Liver (tissue), 9 donors: ENCODE results near the gene AKAP10. TPM values are rescaled to one million over a fixed set of nuclear protein-coding genes. Genes with fewer than 3 reads are reported as not detected.

Source experiments
- DNase-seq: peaks from one replicate; pipeline ENCODE4 v3.0.0-alpha.2; 2017; ENCODE audit warnings: low spot score
- H3K27ac ChIP-seq, 2 donors: one replicate each; pipeline ENCODE4 v1.7.0; 2013; ENCODE audit warnings: inconsistent platforms in 2 of 2, low read length in 2 of 2, control low read depth in 1 of 2, low read depth in 1 of 2, mild to moderate bottlenecking in 1 of 2
- H3K27me3 ChIP-seq, 4 donors: one replicate each; pipeline versions ENCODE4 v1.6.1 to v1.7.0; 2013; ENCODE audit warnings: low read length in 3 of 4, inconsistent platforms in 1 of 4, mild to moderate bottlenecking in 1 of 4, moderate library complexity in 1 of 4; ENCODE audit not compliant: control insufficient read depth in 4 of 4, insufficient read depth in 4 of 4
- H3K36me3 ChIP-seq, 4 donors: one replicate each; pipeline versions ENCODE4 v1.6.1 to v1.7.0; 2013; ENCODE audit warnings: low read length in 3 of 4, mild to moderate bottlenecking in 3 of 4, low read depth in 1 of 4, moderate library complexity in 1 of 4; ENCODE audit not compliant: control insufficient read depth in 4 of 4, insufficient read depth in 3 of 4
- H3K4me1 ChIP-seq, 4 donors: one replicate each; pipeline versions ENCODE4 v1.6.1 to v1.7.0; 2013; ENCODE audit warnings: low read length in 3 of 4, mild to moderate bottlenecking in 3 of 4, moderate library complexity in 1 of 4; ENCODE audit not compliant: control insufficient read depth in 4 of 4, insufficient read depth in 4 of 4
- H3K4me3 ChIP-seq, 3 donors: one replicate each; pipeline versions ENCODE4 v1.6.1 to v1.7.0; 2013; ENCODE audit warnings: low read length in 3 of 3, control low read depth in 1 of 3, low read depth in 1 of 3, mild to moderate bottlenecking in 1 of 3
- H3K9ac ChIP-seq, 2 donors: one replicate each; pipeline ENCODE4 v1.7.0; 2013; ENCODE audit warnings: low read length in 2 of 2, mild to moderate bottlenecking in 2 of 2, moderate library complexity in 2 of 2, control low read depth in 1 of 2, low read depth in 1 of 2
- H3K9me3 ChIP-seq, 4 donors: one replicate each; pipeline versions ENCODE4 v1.6.1 to v1.7.0; 2013; ENCODE audit warnings: low read length in 3 of 4; ENCODE audit not compliant: control insufficient read depth in 4 of 4
- ATF3 ChIP-seq: IDR thresholded peaks from 2 replicates; pipeline ENCODE4 v1.6.1; 2016; ENCODE audit warnings: antibody characterized with exemption
- CTCF ChIP-seq: fragments of 150-350 bp; IDR thresholded peaks from 2 replicates; pipeline ENCODE4 v1.5.1; 2017; ENCODE audit warnings: improper control_type of control experiment, low read depth, low read length; ENCODE audit not compliant: missing input control
- EGR1 ChIP-seq, 2 donors: IDR thresholded peaks; 2 replicates each; pipeline ENCODE4 v1.6.1; 2016 to 2018; ENCODE audit warnings: antibody characterized with exemption in 2 of 2, low read depth in 2 of 2
- FOXA1 ChIP-seq: IDR thresholded peaks from 2 replicates; pipeline ENCODE4 v1.6.1; 2016; ENCODE audit warnings: antibody characterized with exemption
- FOXA2 ChIP-seq: IDR thresholded peaks from 2 replicates; pipeline ENCODE4 v1.6.1; 2016; ENCODE audit warnings: antibody characterized with exemption
- GABPA ChIP-seq, 2 donors: IDR thresholded peaks in 1 of 2; conservative IDR thresholded peaks in 1 of 2; 2 replicates each; pipeline ENCODE4 v1.6.1; 2016; ENCODE audit warnings: antibody characterized with exemption in 2 of 2, mild to moderate bottlenecking in 1 of 2, moderate library complexity in 1 of 2
- HNF4A ChIP-seq, 2 donors: conservative IDR thresholded peaks; 2 replicates each; pipeline ENCODE4 v1.6.1; 2016; ENCODE audit warnings: antibody characterized with exemption in 2 of 2, mild to moderate bottlenecking in 2 of 2
- HNF4G ChIP-seq: IDR thresholded peaks from 2 replicates; pipeline ENCODE4 v1.6.1; 2016; ENCODE audit warnings: antibody characterized with exemption
- JUND ChIP-seq, 2 donors: IDR thresholded peaks; 2 replicates each; pipeline ENCODE4 v1.6.1; 2016; ENCODE audit warnings: antibody characterized with exemption in 2 of 2
- MAX ChIP-seq: IDR thresholded peaks from 2 replicates; pipeline ENCODE4 v1.6.1; 2016; ENCODE audit warnings: antibody characterized with exemption
- NR2F2 ChIP-seq: IDR thresholded peaks from 2 replicates; pipeline ENCODE4 v1.6.1; 2016; ENCODE audit warnings: antibody characterized with exemption
- RAD21 ChIP-seq, 2 donors: IDR thresholded peaks; 2 replicates each; pipeline ENCODE4 v1.6.1; 2016; ENCODE audit warnings: antibody characterized with exemption in 2 of 2, mild to moderate bottlenecking in 2 of 2
- RXRA ChIP-seq, 2 donors: IDR thresholded peaks; 2 replicates each; pipeline ENCODE4 v1.6.1; 2017 to 2018; ENCODE audit warnings: antibody characterized with exemption in 2 of 2, mild to moderate bottlenecking in 1 of 2
- SP1 ChIP-seq: IDR thresholded peaks from 2 replicates; pipeline ENCODE4 v1.6.1; 2018; ENCODE audit warnings: antibody characterized with exemption, mild to moderate bottlenecking
- YY1 ChIP-seq: IDR thresholded peaks from 2 replicates; pipeline ENCODE4 v1.6.1; 2016; ENCODE audit warnings: antibody characterized with exemption, mild to moderate bottlenecking
- ZBTB33 ChIP-seq: IDR thresholded peaks from 2 replicates; pipeline ENCODE4 v1.6.1; 2016; ENCODE audit warnings: antibody characterized with exemption
- WGBS: extraction: QIAGEN DNeasy Blood & Tissue Kit; methylation state at CpG from one replicate; pipeline ENCODE4 v1.1.7; 2013; 5-methylcytosine and 5-hydroxymethylcytosine counted together
- polyA plus RNA-seq, 2 donors: library from polyadenylated mRNA; stranded (reverse) in 1 of 2; unstranded in 1 of 2; fragments of 200-250 nt in 1 of 2; fragments of >200 nt in 1 of 2; fragmentation: Nextera tagmentation in 1 of 2; extraction: Ambion mirVana in 1 of 2; gene quantifications; one replicate each; pipeline versions ENCODE4 v1.2.1 to v1.2.3, GENCODE V29; 2013 to 2015
- total RNA-seq, 2 donors: library from RNA; depleted of rRNA; stranded (reverse); fragments of >200 nt; gene quantifications; one replicate each; pipeline ENCODE4 v1.2.3, GENCODE V29; 2014
- donor health status: healthy.
- donor health status: healthy.
- donor health status: healthy.
- donor health status: healthy.
- donor health status: healthy.

The AKAP10 gene
- total and polyA plus RNA-seq, 4 donors = 4.2 to 16.3 (median 10.1) TPM

- Histone ChIP-seq H3K4me3 (no peak overlapping the region), H3K9me3 (no peaks in the 10 kb centered on the region), H3K4me1 (peaks cover 0 to 4% (median 1%) of the 10 kb centered on the region in 4 donors), H3K27ac (no peak overlapping the region), H3K9ac (no peak overlapping the region), H3K36me3 (no peaks in the 10 kb centered on the region), H3K27me3 (no peaks in the 10 kb centered on the region)
- no peak for DNase-seq
- TF ChIP-seq EGR1 (IDR thresholded peaks at IDR 0.05; ENCODE audit: low read depth in 2 of 2) (no peak), YY1 (no peak)
- WGBS = 32% methylated on average over 4 of the region's 4 CpGs
Measured at GRCh38 chr17:19991252-19991885, 13.7 kb upstream of the AKAP10 start.

GRCh38 chr17:19987897-19988296 is 10.3 kb upstream of the AKAP10 start:
- no peaks in the 10 kb centered on the region for H3K9me3 ChIP-seq
- H3K27me3 ChIP-seq = no peaks in the 10 kb centered on the region
- H3K27ac ChIP-seq = no peak overlapping the region
- TF ChIP-seq RAD21 (IDR thresholded peaks at IDR 0.05) = no peak
- TF ChIP-seq JUND (IDR thresholded peaks at IDR 0.05) = no peak
- TF ChIP-seq YY1 = no peak
- TF ChIP-seq SP1 = no peak
- TF ChIP-seq RXRA (IDR thresholded peaks at IDR 0.05) = no peak
- no peak for DNase-seq
- no peak overlapping the region for H3K4me3 ChIP-seq
- no peak overlapping the region for H3K9ac ChIP-seq
- no peaks in the 10 kb centered on the region for H3K36me3 ChIP-seq
- peaks cover 0 to 2% (median under 1%) of the 10 kb centered on the region in 4 donors for H3K4me1 ChIP-seq
- 78% methylated on average over 1 of the region's 1 CpG for WGBS

- Histone ChIP-seq H3K36me3 (no peaks in the 10 kb centered on the region), H3K9me3 (no peaks in the 10 kb centered on the region), H3K27me3 (no peaks in the 10 kb centered on the region), H3K27ac (no peak overlapping the region), H3K9ac (no peak overlapping the region), H3K4me1 (no peaks in the 10 kb centered on the region), H3K4me3 (no peak overlapping the region)
- DNase-seq = no peak
- TF ChIP-seq FOXA2 (no peak), RAD21 (IDR thresholded peaks at IDR 0.05) (no peak), HNF4A (conservative IDR thresholded peaks at IDR 0.05) (no peak), JUND (IDR thresholded peaks at IDR 0.05) (no peak), MAX (no peak), GABPA (IDR thresholded peaks at IDR 0.05 in 1 of 2, conservative IDR thresholded peaks at IDR 0.05 in 1 of 2) (no peak), HNF4G (no peak), NR2F2 (no peak), ATF3 (no peak), CTCF (no peak), FOXA1 (no peak), ZBTB33 (no peak), YY1 (no peak), EGR1 (IDR thresholded peaks at IDR 0.05; ENCODE audit: low read depth in 2 of 2) (no peak)
- WGBS = 77% methylated on average over 13 of the region's 13 CpGs
Measured at GRCh38 chr17:19986941-19987861, 9.6 kb upstream of the AKAP10 start.
